Lung (tissue), 14 donors: Measurements from ENCODE around the gene SSX2. TPM values are rescaled to one million over a fixed set of nuclear protein-coding genes. Genes with fewer than 3 reads are reported as not detected.
"Not testable (repeated sequence)": the region's sequence is repeated elsewhere in the genome, so short reads cannot be mapped to it uniquely, and the experiment has no call there.

ENCODE experiments used
- ATAC-seq: fragments of 200-7000 bp; cut with Tn5 transposase; one replicate; pipeline ENCODE4 v1.9.1; 2020; ENCODE audit warnings: moderate number of reproducible peaks; ENCODE audit not compliant: insufficient read depth, low FRiP score
- DNase-seq, 3 donors: peaks; one replicate each; pipeline ENCODE4 v3.0.0-alpha.2; 2013 to 2017
- H3K27ac ChIP-seq, 2 donors: one replicate each; pipeline ENCODE4 v1.5.1; 2013; ENCODE audit warnings: mild to moderate bottlenecking in 2 of 2, moderate library complexity in 2 of 2, control low read depth in 1 of 2, inconsistent platforms in 1 of 2, low read depth in 1 of 2, low read length in 1 of 2
- H3K27me3 ChIP-seq, 3 donors: one replicate each; pipeline ENCODE4 v1.5.1; 2013; ENCODE audit warnings: low read length in 2 of 3; ENCODE audit not compliant: control insufficient read depth in 3 of 3, insufficient read depth in 3 of 3
- H3K36me3 ChIP-seq, 4 donors: one replicate each; pipeline ENCODE4 v1.5.1; 2013; ENCODE audit warnings: low read length in 4 of 4, mild to moderate bottlenecking in 1 of 4, moderate library complexity in 1 of 4; ENCODE audit not compliant: control insufficient read depth in 4 of 4, insufficient read depth in 4 of 4
- H3K4me1 ChIP-seq, 5 donors: one replicate each; pipeline ENCODE4 v1.5.1; 2013; ENCODE audit warnings: low read length in 5 of 5, mild to moderate bottlenecking in 2 of 5, moderate library complexity in 1 of 5; ENCODE audit not compliant: control insufficient read depth in 5 of 5, insufficient read depth in 5 of 5
- H3K4me3 ChIP-seq: one replicate; pipeline ENCODE4 v1.5.1; 2013; ENCODE audit warnings: mild to moderate bottlenecking, control low read depth, moderate library complexity
- H3K9ac ChIP-seq, 2 donors: one replicate each; pipeline ENCODE4 v1.5.1; 2013; ENCODE audit warnings: low read length in 2 of 2, control low read depth in 1 of 2; ENCODE audit not compliant: insufficient read depth in 1 of 2
- H3K9me3 ChIP-seq, 4 donors: one replicate each; pipeline ENCODE4 v1.5.1; 2013; ENCODE audit warnings: low read length in 3 of 4, mild to moderate bottlenecking in 1 of 4, moderate library complexity in 1 of 4; ENCODE audit not compliant: control insufficient read depth in 4 of 4, insufficient read depth in 3 of 4
- WGBS, 2 donors: extraction: QIAGEN DNeasy Blood & Tissue Kit; methylation state at CpG; one replicate each; pipeline ENCODE4 v1.1.7; 2013; 5-methylcytosine and 5-hydroxymethylcytosine counted together
- long read RNA-seq, 5 donors: transcript quantifications; one replicate each; lab custom pipeline, GENCODE V29; 2026
- polyA plus RNA-seq, 2 donors: library from polyadenylated mRNA; stranded (reverse); fragments of 200-250 nt; gene quantifications; one replicate each; pipeline ENCODE4 v1.2.1, GENCODE V29; 2013
- total RNA-seq, 2 donors: library from RNA; depleted of rRNA in 1 of 2; stranded (reverse); fragments of >200 nt in 1 of 2; gene quantifications; one replicate each; pipeline ENCODE4 v1.2.1, GENCODE V29; 2014 to 2021
- donor health status: Bipolar disorder and iron deficiency.
- donor health status: healthy.
- donor health status: DM: yes; HTN: yes; CAD: no.

Gene SSX2, protein sequence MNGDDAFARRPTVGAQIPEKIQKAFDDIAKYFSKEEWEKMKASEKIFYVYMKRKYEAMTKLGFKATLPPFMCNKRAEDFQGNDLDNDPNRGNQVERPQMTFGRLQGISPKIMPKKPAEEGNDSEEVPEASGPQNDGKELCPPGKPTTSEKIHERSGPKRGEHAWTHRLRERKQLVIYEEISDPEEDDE
- total RNA-seq (not detected), polyA plus RNA-seq (not detected)
- long read RNA-seq, donor 1 = 0 reads
- long read RNA-seq, donor 2 = 0 reads
- long read RNA-seq, donor 3 = 0 reads
- long read RNA-seq, donor 4 = 0 reads
- long read RNA-seq, donor 5 = 0 reads

DNA sequence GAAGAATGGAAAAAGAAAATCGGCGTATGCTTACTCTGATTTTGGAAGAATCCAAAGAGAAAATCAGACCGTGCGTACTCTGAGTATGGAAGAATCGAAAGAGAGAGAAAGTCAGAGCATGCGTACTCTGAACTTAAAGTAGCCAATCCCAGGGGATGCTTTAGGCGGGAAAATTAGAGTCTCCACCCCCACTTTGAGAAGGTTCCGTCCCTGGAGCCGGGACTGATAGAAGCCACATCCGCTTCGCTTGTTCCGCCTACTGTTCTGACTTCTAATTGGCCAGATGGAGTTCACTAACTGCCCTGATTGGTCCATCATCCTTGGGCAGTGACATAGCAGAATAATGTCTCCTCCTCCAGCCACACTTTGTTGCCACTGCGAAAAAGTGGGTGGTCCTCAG is at the start of gene SSX2:
Gene SSX2, minus strand, starts transcription at position 101 of the 400 bp plus-strand sequence. CDS start 1,429 bp downstream, outside the sequence.
- not testable (repeated sequence) for H3K27ac ChIP-seq, H3K27me3 ChIP-seq, H3K9me3 ChIP-seq, DNase-seq, H3K36me3 ChIP-seq, H3K4me1 ChIP-seq, H3K4me3 ChIP-seq, H3K9ac ChIP-seq, ATAC-seq
- no CpG with 5 or more reads among the region's 13 CpGs for WGBS, 2 donors

DNA sequence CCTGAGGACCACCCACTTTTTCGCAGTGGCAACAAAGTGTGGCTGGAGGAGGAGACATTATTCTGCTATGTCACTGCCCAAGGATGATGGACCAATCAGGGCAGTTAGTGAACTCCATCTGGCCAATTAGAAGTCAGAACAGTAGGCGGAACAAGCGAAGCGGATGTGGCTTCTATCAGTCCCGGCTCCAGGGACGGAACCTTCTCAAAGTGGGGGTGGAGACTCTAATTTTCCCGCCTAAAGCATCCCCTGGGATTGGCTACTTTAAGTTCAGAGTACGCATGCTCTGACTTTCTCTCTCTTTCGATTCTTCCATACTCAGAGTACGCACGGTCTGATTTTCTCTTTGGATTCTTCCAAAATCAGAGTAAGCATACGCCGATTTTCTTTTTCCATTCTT is 44.0 kb upstream of the SSX2 start, which contains the start of gene SSX2B:
Gene SSX2B, plus strand, starts transcription at position 301 of the 400 bp plus-strand sequence. CDS start 1,429 bp downstream, outside the sequence.
- not testable (repeated sequence) for H3K36me3 ChIP-seq, DNase-seq
- no CpG with 5 or more reads among the region's 13 CpGs for WGBS, 2 donors

DNA sequence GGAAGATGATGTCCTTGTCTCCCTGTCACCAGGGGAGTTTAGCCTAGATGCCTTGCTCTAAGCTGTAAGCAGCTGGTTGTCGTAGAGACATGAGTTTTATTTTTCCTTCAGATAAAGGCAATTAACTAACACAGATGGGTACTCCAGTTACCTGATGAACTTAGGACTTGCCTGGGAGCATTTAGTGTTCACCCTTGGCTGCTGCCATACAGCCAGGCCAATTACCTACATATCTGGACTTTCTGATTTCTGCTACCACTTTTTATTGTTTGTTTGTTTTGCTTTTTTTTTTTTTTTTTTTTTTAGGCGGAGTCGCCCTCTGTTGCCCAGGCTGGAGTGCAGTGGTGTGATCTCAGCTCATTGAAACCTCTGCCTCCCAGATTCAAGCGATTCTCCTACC is 14.9 kb downstream of the SSX2 start:
- not testable (repeated sequence) for DNase-seq, H3K4me3 ChIP-seq, ATAC-seq, H3K36me3 ChIP-seq, H3K9me3 ChIP-seq, H3K27me3 ChIP-seq, H3K27ac ChIP-seq, H3K4me1 ChIP-seq, H3K9ac ChIP-seq
- 100% methylated on average over 1 of the region's 4 CpGs; no CpG with 5 or more reads in 1 of the 2 donors for WGBS, 2 donors

More for the DNA sequence above, 44.0 kb upstream of the SSX2 start, which contains the start of gene SSX2B:
- not testable (repeated sequence) for H3K27ac ChIP-seq, ATAC-seq, H3K27me3 ChIP-seq, H3K4me1 ChIP-seq, H3K9me3 ChIP-seq, H3K4me3 ChIP-seq, H3K9ac ChIP-seq

DNA sequence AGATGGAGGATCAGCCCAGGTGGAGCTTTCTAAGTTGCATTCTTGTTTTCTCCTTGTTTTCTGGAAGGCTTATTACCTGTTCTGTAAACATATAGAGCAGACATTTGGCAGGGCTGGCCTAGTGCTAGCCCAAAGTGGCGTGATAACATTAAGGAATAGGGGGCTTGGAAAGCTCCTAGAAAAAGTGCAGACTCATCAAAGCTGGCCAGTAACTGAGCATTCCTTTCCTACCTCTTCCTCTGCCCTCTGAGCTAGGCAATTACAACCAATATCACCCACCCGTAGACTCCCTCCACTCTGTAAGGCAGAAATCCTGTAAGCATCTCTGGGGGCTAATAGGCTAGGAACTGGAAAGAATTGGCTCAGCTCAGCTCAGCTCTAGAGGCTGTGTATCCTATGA is 44.8 kb downstream of the SSX2 start:
- not testable (repeated sequence) for H3K27ac ChIP-seq, DNase-seq, H3K4me1 ChIP-seq, H3K4me3 ChIP-seq, H3K36me3 ChIP-seq, H3K9ac ChIP-seq, H3K9me3 ChIP-seq, H3K27me3 ChIP-seq, ATAC-seq
- WGBS, 2 donors = 76 to 89% methylated on average over 2 of the region's 2 CpGs

DNA sequence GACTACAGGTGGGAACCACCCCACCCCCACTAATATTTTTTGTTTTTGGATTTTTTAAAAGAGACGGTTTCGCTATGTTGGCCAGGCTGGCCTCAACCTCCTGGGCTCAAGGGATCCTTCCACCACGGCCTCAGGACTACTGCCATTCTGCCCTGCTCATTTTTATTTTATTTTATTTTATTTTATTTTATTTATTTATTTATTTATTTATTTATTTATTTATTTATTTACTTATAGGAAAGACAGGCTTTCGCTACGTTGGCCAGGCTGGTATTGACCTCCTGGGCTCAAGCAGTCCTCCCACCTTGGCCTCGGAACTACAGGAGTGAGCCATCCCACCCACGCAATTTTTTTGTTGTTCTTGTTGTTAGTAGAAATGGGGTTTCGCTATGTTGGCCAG is 51.5 kb downstream of the SSX2 start:
- not testable (repeated sequence) for H3K9me3 ChIP-seq, ATAC-seq, H3K9ac ChIP-seq, H3K36me3 ChIP-seq, DNase-seq, H3K4me3 ChIP-seq, H3K27ac ChIP-seq, H3K4me1 ChIP-seq, H3K27me3 ChIP-seq
- 87 to 94% methylated on average over 8 of the region's 8 CpGs for WGBS, 2 donors

DNA sequence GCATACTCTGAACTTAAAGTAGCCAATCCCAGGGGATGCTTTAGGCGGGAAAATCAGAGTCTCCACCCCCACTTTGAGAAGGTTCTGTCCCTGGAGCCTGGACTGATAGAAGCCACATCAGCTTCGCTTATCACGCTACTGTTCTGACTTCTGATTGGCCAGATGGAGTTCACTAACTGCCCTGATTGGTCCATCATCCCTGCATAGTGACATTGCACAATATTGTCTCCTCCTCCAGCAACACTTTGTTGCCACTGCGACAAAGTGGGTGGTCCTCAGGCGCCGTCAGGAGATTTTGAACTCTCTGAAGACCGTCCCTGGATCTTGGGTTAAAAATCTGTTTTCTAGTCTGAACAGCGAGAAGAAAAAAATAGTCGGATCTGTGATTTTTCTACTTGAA is 52.2 kb downstream of the SSX2 start, which contains the start of gene SSX7:
Gene SSX7, minus strand, starts transcription at position 101 of the 400 bp plus-strand sequence. CDS start 1,428 bp downstream, outside the sequence.
- DNase-seq, H3K36me3 ChIP-seq, H3K9me3 ChIP-seq, H3K4me3 ChIP-seq, H3K27me3 ChIP-seq, ATAC-seq, H3K4me1 ChIP-seq, H3K9ac ChIP-seq, H3K27ac ChIP-seq: not testable (repeated sequence)
- 85 to 93% methylated on average over 9 of the region's 9 CpGs for WGBS, 2 donors

DNA sequence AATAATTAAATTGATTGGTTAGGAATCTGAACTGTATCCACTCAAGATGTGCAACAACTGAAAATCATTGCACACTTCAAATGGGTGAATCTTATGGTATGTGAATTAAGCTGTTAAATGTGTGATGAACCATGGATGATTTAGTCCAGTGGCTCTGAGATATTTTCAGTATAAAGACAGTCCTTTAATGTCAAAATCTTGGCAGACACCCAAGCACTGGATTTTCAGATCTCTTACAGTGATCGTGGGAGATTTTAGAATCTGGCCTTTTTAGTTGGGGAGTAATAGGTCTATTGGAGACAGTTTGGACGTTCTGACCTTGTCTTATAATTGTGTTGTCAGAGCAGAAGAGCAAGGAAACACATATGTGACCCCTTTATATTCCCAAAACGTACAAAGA is 56.3 kb downstream of the SSX2 start:
- 45 to 58% methylated on average over 3 of the region's 3 CpGs for WGBS, 2 donors
- peak in 1 of 3 donors; percentile 0 for DNase-seq
- not testable (repeated sequence) for H3K36me3 ChIP-seq, H3K4me3 ChIP-seq, H3K9me3 ChIP-seq, H3K27ac ChIP-seq, H3K27me3 ChIP-seq, H3K4me1 ChIP-seq, ATAC-seq, H3K9ac ChIP-seq

DNA sequence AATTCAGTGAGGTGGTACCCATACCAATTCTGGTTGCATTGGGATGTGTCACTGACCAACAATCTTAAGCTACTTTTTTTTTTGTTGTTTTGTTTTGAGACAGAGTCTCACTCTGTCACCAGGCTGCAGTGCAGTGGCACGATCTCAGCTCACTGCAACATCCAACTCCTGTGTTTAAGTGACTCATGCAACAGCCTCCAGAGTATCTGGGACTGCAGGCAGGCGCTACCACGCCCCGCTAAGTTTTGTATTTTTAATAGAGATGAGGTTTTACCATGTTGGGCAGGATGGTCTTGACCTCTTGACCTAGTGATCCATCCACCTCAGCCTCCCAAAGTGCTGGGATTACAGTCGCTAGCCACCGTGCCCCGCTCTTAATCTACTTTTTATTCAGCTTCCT is 58.0 kb downstream of the SSX2 start:
- ATAC-seq, H3K4me3 ChIP-seq, H3K27ac ChIP-seq, H3K36me3 ChIP-seq, H3K9me3 ChIP-seq, H3K4me1 ChIP-seq, DNase-seq, H3K9ac ChIP-seq, H3K27me3 ChIP-seq: not testable (repeated sequence)
- 83 to 89% methylated on average over 6 to 7 of the region's 7 CpGs for WGBS, 2 donors
